ENCODE data around the gene KDM4B. TPM values are rescaled to one million over a fixed set of nuclear protein-coding genes. Genes with fewer than 3 reads are reported as not detected.

The KDM4B gene
- total RNA-seq, 4 donors from 2014 or later: 18.4 to 94.7 (median 25.6) TPM

- peaks cover 0 to 7% of the 10 kb centered on the region in 2 donors for H3K4me1 ChIP-seq
- no peak overlapping the region for H3K4me3 ChIP-seq
- TF ChIP-seq POLR2A (IDR thresholded peaks at IDR 0.05): no peak
- TF ChIP-seq CTCF (IDR thresholded peaks at IDR 0.05): no peak
- no peaks in the 10 kb centered on the region for H3K36me3 ChIP-seq
- no peaks in the 10 kb centered on the region for H3K27me3 ChIP-seq
- no peak overlapping the region for H3K27ac ChIP-seq
- intact Hi-C loops (cut with DNase I; ENCODE audit: low total_unique reads): no loop called here
- no peak for DNase-seq
- H3K9me3 ChIP-seq: no peaks in the 10 kb centered on the region
Measured at GRCh38 chr19:5078666-5079065, 109.8 kb downstream of the KDM4B start.

- intact Hi-C loops (cut with DNase I; ENCODE audit: low total_unique reads): no loop called here
- Histone ChIP-seq H3K4me3 (no peak overlapping the region), H3K36me3 (no peaks in the 10 kb centered on the region), H3K27ac (no peak overlapping the region), H3K4me1 (peaks cover 0 to 7% of the 10 kb centered on the region in 2 donors), H3K27me3 (no peaks in the 10 kb centered on the region), H3K9me3 (no peaks in the 10 kb centered on the region)
- no peak for DNase-seq
- TF ChIP-seq CTCF (IDR thresholded peaks at IDR 0.05): no peak
- no peak for TF ChIP-seq POLR2A (IDR thresholded peaks at IDR 0.05)
Measured at GRCh38 chr19:5079071-5079774, 110.3 kb downstream of the KDM4B start.

GRCh38 chr19:5080030-5080654 is 111.2 kb downstream of the KDM4B start:
- intact Hi-C loops (cut with DNase I; ENCODE audit: low total_unique reads): no loop called here
- Histone ChIP-seq H3K4me1 (peaks cover 0 to 7% of the 10 kb centered on the region in 2 donors), H3K27ac (no peak overlapping the region), H3K27me3 (no peaks in the 10 kb centered on the region), H3K36me3 (no peaks in the 10 kb centered on the region), H3K9me3 (no peaks in the 10 kb centered on the region), H3K4me3 (no peak overlapping the region)
- TF ChIP-seq CTCF (IDR thresholded peaks at IDR 0.05): no peak
- no peak for TF ChIP-seq POLR2A (IDR thresholded peaks at IDR 0.05)
- no peak for DNase-seq

- DNase-seq: no peak
- intact Hi-C loops (cut with DNase I; ENCODE audit: low total_unique reads): no loop called here
- Histone ChIP-seq H3K4me1 (peaks cover 0 to 7% of the 10 kb centered on the region in 2 donors), H3K36me3 (no peaks in the 10 kb centered on the region), H3K27me3 (no peaks in the 10 kb centered on the region), H3K4me3 (no peak overlapping the region), H3K27ac (no peak overlapping the region), H3K9me3 (no peaks in the 10 kb centered on the region)
- TF ChIP-seq POLR2A (IDR thresholded peaks at IDR 0.05): no peak
- no peak for TF ChIP-seq CTCF (IDR thresholded peaks at IDR 0.05)
Measured at GRCh38 chr19:5080809-5081208, 111.9 kb downstream of the KDM4B start.

- TF ChIP-seq CTCF (IDR thresholded peaks at IDR 0.05): no peak
- no peak for TF ChIP-seq POLR2A (IDR thresholded peaks at IDR 0.05)
- no peaks in the 10 kb centered on the region for H3K36me3 ChIP-seq
- H3K9me3 ChIP-seq: no peaks in the 10 kb centered on the region
- intact Hi-C loops (cut with DNase I; ENCODE audit: low total_unique reads): no loop called here
- peaks cover 0 to 7% of the 10 kb centered on the region in 2 donors for H3K4me1 ChIP-seq
- H3K27ac ChIP-seq: no peak overlapping the region
- no peak overlapping the region for H3K4me3 ChIP-seq
- no peak for DNase-seq
- no peaks in the 10 kb centered on the region for H3K27me3 ChIP-seq
Measured at GRCh38 chr19:5081443-5082161, 112.7 kb downstream of the KDM4B start.

Data from uterus (tissue), 4 donors.